Measurements from ENCODE around the gene RNF167. TPM values are rescaled to one million over a fixed set of nuclear protein-coding genes. Genes with fewer than 3 reads are reported as not detected.

RNF167 gene
- total RNA-seq, 1 donor from 2014 or later, result 106 TPM

DNA sequence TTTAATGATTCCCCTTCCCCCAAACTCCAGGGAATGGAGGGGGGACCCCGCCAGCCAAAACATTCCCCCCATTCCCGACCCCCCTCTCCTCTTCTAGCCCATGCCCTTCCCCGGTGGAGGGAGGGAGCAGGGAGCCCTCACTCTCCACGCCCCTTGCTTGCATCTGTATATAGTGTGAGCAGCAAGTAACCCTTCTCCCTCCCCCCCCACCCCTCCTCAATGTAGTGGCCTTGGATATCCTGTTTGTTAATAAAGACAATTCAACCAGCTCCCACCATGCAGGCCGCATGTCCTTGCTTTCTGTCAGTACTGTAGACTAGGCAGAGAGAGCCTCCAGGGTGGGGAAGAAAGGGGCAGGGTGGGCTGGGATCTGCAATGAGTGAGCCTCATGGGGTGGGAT lies 42.3 kb upstream of the RNF167 start:
- Mint-ChIP-seq H3K4me3 (ENCODE audit: low read depth) (no peak overlapping the region), H3K9me3 (ENCODE audit: low read depth) (no peaks in the 10 kb centered on the region), H3K4me1 (ENCODE audit: low read depth) (no peaks in the 10 kb centered on the region), H3K36me3 (ENCODE audit: insufficient read depth) (peaks cover 6% of the 10 kb centered on the region), H3K27me3 (peaks cover 15% of the 10 kb centered on the region), H3K27ac (no peak overlapping the region)
- TF ChIP-seq, protein P1, sequence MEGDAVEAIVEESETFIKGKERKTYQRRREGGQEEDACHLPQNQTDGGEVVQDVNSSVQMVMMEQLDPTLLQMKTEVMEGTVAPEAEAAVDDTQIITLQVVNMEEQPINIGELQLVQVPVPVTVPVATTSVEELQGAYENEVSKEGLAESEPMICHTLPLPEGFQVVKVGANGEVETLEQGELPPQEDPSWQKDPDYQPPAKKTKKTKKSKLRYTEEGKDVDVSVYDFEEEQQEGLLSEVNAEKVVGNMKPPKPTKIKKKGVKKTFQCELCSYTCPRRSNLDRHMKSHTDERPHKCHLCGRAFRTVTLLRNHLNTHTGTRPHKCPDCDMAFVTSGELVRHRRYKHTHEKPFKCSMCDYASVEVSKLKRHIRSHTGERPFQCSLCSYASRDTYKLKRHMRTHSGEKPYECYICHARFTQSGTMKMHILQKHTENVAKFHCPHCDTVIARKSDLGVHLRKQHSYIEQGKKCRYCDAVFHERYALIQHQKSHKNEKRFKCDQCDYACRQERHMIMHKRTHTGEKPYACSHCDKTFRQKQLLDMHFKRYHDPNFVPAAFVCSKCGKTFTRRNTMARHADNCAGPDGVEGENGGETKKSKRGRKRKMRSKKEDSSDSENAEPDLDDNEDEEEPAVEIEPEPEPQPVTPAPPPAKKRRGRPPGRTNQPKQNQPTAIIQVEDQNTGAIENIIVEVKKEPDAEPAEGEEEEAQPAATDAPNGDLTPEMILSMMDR (IDR thresholded peaks at IDR 0.05; ENCODE audit: unreplicated experiment), result no peak
- no peak for DNase-seq (ENCODE audit: low spot score, unreplicated experiment)

DNA sequence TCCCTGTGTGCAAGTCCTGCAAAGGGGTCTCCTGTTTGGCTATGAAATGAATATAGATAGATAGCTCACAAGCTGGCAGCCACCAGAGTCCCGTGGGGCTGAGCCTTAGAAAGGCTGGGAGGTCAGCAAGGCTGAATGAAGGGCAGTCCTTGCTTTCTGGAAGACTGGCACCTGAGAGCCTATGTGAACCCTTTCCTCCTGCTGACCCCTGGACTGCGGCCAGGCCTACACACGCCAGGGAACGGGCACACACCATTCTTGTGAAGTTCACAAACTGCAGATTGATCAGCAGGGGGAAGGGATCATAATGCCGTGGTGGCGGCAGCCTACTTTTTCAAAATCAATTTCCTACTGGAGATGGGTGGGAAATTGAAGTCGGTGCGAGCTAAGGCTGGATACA lies 41.7 kb upstream of the RNF167 start:
- H3K27ac Mint-ChIP-seq, result peak overlapping the region; percentile 45

DNA sequence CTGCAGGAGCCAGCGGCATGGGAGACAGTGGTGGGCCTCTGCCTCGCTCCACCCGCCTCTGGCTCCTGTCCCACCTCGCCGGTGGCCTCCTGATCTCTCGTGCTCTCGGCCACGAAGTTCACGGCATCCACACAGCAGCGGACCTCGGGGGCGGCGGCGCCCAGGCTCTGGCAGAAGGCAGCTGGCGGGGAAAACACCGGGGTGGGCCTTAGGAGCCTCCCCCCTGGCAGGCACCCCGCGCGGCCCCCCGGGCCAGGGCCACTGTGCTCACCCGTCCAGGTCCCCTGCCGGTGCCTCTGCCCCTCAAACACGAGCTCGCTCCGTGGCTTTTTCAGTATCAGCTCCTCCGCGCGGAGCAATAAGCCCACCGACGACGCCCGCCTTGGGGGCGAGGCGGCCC lies 41.1 kb upstream of the RNF167 start:
- peak overlapping the region; percentile 56 for H3K4me3 Mint-ChIP-seq (ENCODE audit: low read depth)

More for the DNA sequence above, 41.7 kb upstream of the RNF167 start:
- TF ChIP-seq, protein P1 (IDR thresholded peaks at IDR 0.05; ENCODE audit: unreplicated experiment), result no peak
- Mint-ChIP-seq H3K4me3 (ENCODE audit: low read depth) (peak overlapping the region; percentile 56), H3K4me1 (ENCODE audit: low read depth) (peaks cover 1% of the 10 kb centered on the region), H3K27me3 (peaks cover 18% of the 10 kb centered on the region), H3K9me3 (ENCODE audit: low read depth) (no peaks in the 10 kb centered on the region), H3K36me3 (ENCODE audit: insufficient read depth) (peaks cover 6% of the 10 kb centered on the region)
- no peak for DNase-seq (ENCODE audit: low spot score, unreplicated experiment)

DNA sequence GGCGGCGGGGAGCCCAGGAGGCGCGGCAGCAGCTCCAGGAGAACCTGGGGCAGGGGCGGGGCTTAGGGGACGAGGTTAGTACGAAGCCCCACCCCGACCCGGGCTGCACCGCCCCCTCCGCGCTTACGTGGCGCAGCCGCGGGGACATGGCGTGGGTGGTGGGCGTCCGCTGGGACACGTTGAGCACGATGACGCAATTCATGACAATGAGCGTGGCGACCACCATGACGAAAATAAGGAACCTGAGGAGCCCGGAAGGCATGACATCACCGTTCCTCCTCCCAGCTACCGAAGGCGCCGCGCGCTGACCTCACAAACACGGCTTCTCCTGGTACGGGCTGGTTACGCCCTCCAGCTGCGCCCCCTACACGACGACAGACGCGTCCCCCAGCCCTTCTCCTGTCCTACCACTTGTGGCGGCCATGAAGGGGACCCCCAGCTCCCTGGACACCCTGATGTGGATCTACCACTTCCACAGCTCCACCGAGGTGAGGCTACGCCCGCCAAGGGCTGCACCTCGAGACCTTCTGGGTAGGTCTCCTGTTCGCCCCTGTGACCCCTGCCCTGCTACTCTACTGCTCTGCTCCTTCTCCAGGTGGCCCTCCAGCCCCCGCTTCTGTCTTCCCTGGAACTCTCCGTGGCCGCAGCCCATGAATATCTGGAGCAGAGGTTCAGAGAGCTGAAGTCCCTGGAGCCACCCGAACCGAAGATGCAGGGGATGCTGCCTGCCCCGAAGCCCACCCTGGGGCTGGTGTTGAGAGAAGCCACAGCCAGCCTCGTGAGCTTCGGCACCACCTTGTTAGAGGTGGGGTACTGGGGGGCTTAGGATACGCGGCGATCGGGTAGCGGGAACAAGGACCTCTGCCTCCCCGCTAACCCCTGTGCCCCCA lies 40.5 kb upstream of the RNF167 start, which contains the start of gene C17orf107:
C17orf107 (plus strand) TSS at position 196 of the 890 bp plus-strand sequence; CDS start at position 423, 227 bp downstream.
- TF ChIP-seq, protein P1 (IDR thresholded peaks at IDR 0.05; ENCODE audit: unreplicated experiment), result no peak
- DNase-seq (ENCODE audit: low spot score, unreplicated experiment), result peak; percentile 51
- Mint-ChIP-seq H3K27ac (peak within 1 kb of the TSS; percentile 81), H3K4me1 (ENCODE audit: low read depth) (peaks cover 5% of the 10 kb centered on the region), H3K27me3 (peaks cover 19% of the 10 kb centered on the region), H3K4me3 (ENCODE audit: low read depth) (peak within 1 kb of the TSS; percentile 70), H3K9me3 (ENCODE audit: low read depth) (no peaks in the 10 kb centered on the region), H3K36me3 (ENCODE audit: insufficient read depth) (peaks cover 6% of the 10 kb centered on the region)

More for the DNA sequence above, 41.1 kb upstream of the RNF167 start:
- peaks cover 4% of the 10 kb centered on the region for H3K4me1 Mint-ChIP-seq (ENCODE audit: low read depth)
- peaks cover 19% of the 10 kb centered on the region for H3K27me3 Mint-ChIP-seq
- H3K9me3 Mint-ChIP-seq (ENCODE audit: low read depth), result no peaks in the 10 kb centered on the region
- H3K27ac Mint-ChIP-seq, result no peak overlapping the region
- DNase-seq (ENCODE audit: low spot score, unreplicated experiment), result no peak
- H3K36me3 Mint-ChIP-seq (ENCODE audit: insufficient read depth), result peaks cover 6% of the 10 kb centered on the region
- TF ChIP-seq, protein P1 (IDR thresholded peaks at IDR 0.05; ENCODE audit: unreplicated experiment), result no peak

DNA sequence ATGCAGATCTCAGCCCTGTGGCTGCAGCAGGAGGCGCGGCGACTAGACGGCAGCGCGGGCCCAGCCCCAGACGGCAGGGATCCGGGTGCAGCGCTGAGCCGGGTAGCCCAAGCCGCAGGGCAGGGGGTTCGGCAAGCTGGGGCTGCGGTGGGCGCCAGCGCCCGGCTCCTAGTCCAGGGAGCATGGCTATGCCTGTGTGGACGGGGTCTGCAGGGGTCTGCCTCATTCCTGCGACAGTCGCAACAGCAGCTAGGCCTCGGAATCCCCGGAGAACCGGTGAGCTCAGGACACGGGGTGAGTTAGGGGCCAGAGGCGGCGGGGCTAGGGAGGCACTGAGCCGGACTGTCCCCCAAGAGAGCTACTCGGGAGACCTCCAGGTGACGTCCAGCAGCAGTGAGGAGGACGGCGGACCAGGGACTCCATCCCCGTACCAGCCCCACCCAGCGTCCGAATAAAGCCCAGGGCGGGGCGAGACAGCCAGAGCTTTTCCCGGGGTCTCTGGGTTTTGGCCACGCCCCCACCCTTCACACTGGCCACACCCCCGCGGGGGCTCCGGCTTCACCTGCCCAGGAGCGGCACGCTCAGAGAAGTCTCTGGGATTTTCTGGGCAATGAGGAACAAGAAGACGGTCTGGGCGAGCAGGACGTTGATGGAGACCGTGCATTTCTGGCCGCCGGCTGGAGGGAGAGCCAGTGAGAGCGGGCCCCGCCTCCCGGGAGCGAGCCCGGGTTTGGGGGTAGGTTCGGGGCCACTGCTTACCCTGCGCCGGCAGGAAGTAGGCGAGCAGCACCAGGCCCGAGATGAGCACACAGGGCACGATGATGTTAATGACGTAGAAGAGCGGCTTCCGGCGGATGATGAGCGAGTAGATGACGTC lies 39.6 kb upstream of the RNF167 start:
- Mint-ChIP-seq H3K4me1 (ENCODE audit: low read depth) (peaks cover 8% of the 10 kb centered on the region), H3K9me3 (ENCODE audit: low read depth) (no peaks in the 10 kb centered on the region), H3K36me3 (ENCODE audit: insufficient read depth) (peaks cover 6% of the 10 kb centered on the region), H3K27me3 (peaks cover 23% of the 10 kb centered on the region), H3K27ac (no peak overlapping the region), H3K4me3 (ENCODE audit: low read depth) (no peak overlapping the region)
- no peak for DNase-seq (ENCODE audit: low spot score, unreplicated experiment)
- TF ChIP-seq, protein P1 (IDR thresholded peaks at IDR 0.05; ENCODE audit: unreplicated experiment), result no peak

All from progenitor cell of endocrine pancreas (in vitro differentiated cells).